Gastrocnemius medialis (tissue), 4 donors: ENCODE data around the gene SCN8A. TPM values are rescaled to one million over a fixed set of nuclear protein-coding genes. Genes with fewer than 3 reads are reported as not detected.
"Not testable (repeated sequence)": the region's sequence is repeated elsewhere in the genome, so short reads cannot be mapped to it uniquely, and the experiment has no call there.

Source experiments
- ATAC-seq, 2 donors: fragments of 150-250 bp; one replicate each; pipeline ENCODE4 v1.9.1; 2016
- DNase-seq, 2 donors: peaks; one replicate each; pipeline ENCODE4 v3.0.0-alpha.2; 2019
- H3K27ac ChIP-seq, 4 donors: fragments of 200-600 bp; sonication (generic); 1 replicate in 1 of 4; 2 replicates in 3 of 4; pipeline ENCODE4 v1.5.1; 2016 to 2018; ENCODE audit warnings: mild to moderate bottlenecking in 2 of 4, moderate library complexity in 1 of 4
- H3K27me3 ChIP-seq, 3 donors: fragments of 200-600 bp; sonication (generic) in 2 of 3; 1 replicate in 1 of 3; 2 replicates in 2 of 3; pipeline versions ENCODE4 v1.5.1 to v1.6.0; 2016 to 2019; ENCODE audit warnings: mild to moderate bottlenecking in 1 of 3, moderate library complexity in 1 of 3
- H3K36me3 ChIP-seq, 2 donors: fragments of 200-600 bp; sonication (generic) in 1 of 2; one replicate each; pipeline ENCODE4 v1.5.1; 2017 to 2018
- H3K4me1 ChIP-seq, 2 donors: fragments of 200-600 bp; sonication (generic) in 1 of 2; one replicate each; pipeline ENCODE4 v1.5.1; 2016 to 2017; ENCODE audit warnings: mild to moderate bottlenecking in 2 of 2
- H3K4me3 ChIP-seq, 4 donors: fragments of 200-600 bp; sonication (generic) in 3 of 4; 1 replicate in 1 of 4; 2 replicates in 3 of 4; pipeline ENCODE4 v1.5.1; 2016 to 2019; ENCODE audit warnings: mild to moderate bottlenecking in 2 of 4
- H3K9me3 ChIP-seq, 3 donors: fragments of 200-600 bp; sonication (generic) in 2 of 3; 1 replicate in 1 of 3; 2 replicates in 2 of 3; pipeline ENCODE4 v1.5.1; 2016 to 2019
- POLR2A ChIP-seq, 2 donors: fragments of 450-650 bp; IDR thresholded peaks; one replicate each; pipeline ENCODE4 v1.6.1; 2017; ENCODE audit warnings: antibody characterized with exemption in 2 of 2, mild to moderate bottlenecking in 2 of 2, moderate library complexity in 2 of 2
- in situ Hi-C, 4 donors: fragments of 200-750 bp; cut with MboI; loops; one replicate each; pipeline versions ENCODE4 v1.15.0 to v1.8.0; 2017; ENCODE audit warnings: low sequenced_read_pairs in 4 of 4
- intact Hi-C: fragments of 100-400 bp; cut with DNase I; formaldehyde crosslinking; loops from one replicate; pipeline ENCODE4 v1.15.1; 2023; ENCODE audit warnings: low total_unique reads
- total RNA-seq, 4 donors: library from RNA; depleted of rRNA; stranded (reverse); fragments of >200 nt; gene quantifications; one replicate each; pipeline versions ENCODE4 v1.1.0 to v1.2.3, GENCODE V29; 2016
- TF ChIP-seq, protein P1 (sequence below), 5 experiments: fragments of 450-650 bp in 3 of 5; fragments of 200-600 bp in 2 of 5; sonication (generic) in 2 of 5; IDR thresholded peaks in 4 of 5; conservative IDR thresholded peaks in 1 of 5; 1 replicate in 4 of 5; 2 replicates in 1 of 5; pipeline ENCODE4 v1.5.1; 2016 to 2019; ENCODE audit warnings: antibody characterized with exemption in 5 of 5, mild to moderate bottlenecking in 3 of 5, moderate library complexity in 3 of 5

The SCN8A gene
- total RNA-seq, 4 donors from 2014 or later, result 0.05 to 0.29 TPM; not detected in 2

DNA sequence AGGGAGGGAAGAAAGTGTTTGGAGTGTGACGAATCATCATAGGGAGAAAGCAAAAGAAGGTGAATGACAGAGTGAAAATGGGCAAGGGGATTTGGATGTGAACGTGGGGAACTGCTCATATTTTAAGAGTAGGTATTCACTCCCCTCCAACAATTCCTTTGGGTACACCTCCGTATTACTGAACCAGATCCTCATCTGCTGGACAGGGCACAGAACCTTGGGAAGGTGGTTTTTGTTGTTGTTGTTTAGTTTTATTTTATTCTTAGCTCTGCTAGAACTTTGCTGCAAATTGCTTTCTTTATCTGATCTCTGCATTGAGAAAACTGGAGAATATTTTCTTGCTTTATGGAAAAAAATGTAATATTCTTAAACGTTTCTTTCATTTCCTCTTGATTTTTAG lies 7.1 kb downstream of the SCN8A start:
- TF ChIP-seq, protein P1, sequence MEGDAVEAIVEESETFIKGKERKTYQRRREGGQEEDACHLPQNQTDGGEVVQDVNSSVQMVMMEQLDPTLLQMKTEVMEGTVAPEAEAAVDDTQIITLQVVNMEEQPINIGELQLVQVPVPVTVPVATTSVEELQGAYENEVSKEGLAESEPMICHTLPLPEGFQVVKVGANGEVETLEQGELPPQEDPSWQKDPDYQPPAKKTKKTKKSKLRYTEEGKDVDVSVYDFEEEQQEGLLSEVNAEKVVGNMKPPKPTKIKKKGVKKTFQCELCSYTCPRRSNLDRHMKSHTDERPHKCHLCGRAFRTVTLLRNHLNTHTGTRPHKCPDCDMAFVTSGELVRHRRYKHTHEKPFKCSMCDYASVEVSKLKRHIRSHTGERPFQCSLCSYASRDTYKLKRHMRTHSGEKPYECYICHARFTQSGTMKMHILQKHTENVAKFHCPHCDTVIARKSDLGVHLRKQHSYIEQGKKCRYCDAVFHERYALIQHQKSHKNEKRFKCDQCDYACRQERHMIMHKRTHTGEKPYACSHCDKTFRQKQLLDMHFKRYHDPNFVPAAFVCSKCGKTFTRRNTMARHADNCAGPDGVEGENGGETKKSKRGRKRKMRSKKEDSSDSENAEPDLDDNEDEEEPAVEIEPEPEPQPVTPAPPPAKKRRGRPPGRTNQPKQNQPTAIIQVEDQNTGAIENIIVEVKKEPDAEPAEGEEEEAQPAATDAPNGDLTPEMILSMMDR (IDR thresholded peaks at IDR 0.05 in 4 of 5, conservative IDR thresholded peaks at IDR 0.05 in 1 of 5), result no peak
- no peak for TF ChIP-seq POLR2A (IDR thresholded peaks at IDR 0.05)
- in situ Hi-C loops (no loop called here), intact Hi-C loops (no loop called here)
- no peaks in the 10 kb centered on the region for H3K4me1 ChIP-seq
- ATAC-seq (no peak), DNase-seq (no peak)
- H3K27ac ChIP-seq, result no peak overlapping the region
- no peaks in the 10 kb centered on the region for H3K36me3 ChIP-seq
- H3K4me3 ChIP-seq, result no peak overlapping the region
- H3K9me3 ChIP-seq, result no peaks in the 10 kb centered on the region
- peaks cover 8 to 30% (median 29%) of the 10 kb centered on the region in 3 donors for H3K27me3 ChIP-seq

GRCh38 chr12:51600721-51601120 lies 9.7 kb downstream of the SCN8A start:
- DNase-seq (no peak), ATAC-seq (no peak)
- Histone ChIP-seq H3K36me3 (no peaks in the 10 kb centered on the region), H3K4me1 (no peaks in the 10 kb centered on the region), H3K4me3 (no peak overlapping the region), H3K27me3 (peaks cover 2 to 7% (median 6%) of the 10 kb centered on the region in 3 donors), H3K9me3 (no peaks in the 10 kb centered on the region), H3K27ac (no peak overlapping the region)
- in situ Hi-C loops, result no loop called here
- TF ChIP-seq POLR2A (IDR thresholded peaks at IDR 0.05), result no peak
- TF ChIP-seq, protein P1 (IDR thresholded peaks at IDR 0.05 in 4 of 5, conservative IDR thresholded peaks at IDR 0.05 in 1 of 5), result no peak
- intact Hi-C loops, result no loop called here

DNA sequence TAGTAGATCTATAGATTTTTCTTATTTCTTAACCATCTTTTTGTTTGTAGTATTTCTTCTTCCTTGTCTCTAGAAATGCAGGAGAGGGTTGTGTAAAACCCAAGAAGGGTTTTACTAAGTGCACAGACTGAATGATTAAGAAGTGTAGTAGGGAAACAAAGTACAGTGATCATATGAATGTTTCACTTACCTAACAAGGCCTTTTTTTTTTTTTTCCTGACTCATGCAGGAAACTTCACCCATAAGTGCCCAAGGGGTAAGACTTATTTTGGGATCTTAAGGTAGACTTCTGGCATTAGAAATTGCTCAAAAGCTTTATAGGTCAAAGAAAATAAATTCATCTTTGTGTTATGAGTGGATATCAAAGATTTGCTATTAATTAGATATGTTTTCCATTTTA lies 10.2 kb downstream of the SCN8A start:
- intact Hi-C loops, result no loop called here
- no peak for DNase-seq
- Histone ChIP-seq H3K4me1 (no peaks in the 10 kb centered on the region), H3K27me3 (peaks cover 2 to 6% (median 3%) of the 10 kb centered on the region in 3 donors), H3K27ac (no peak overlapping the region), H3K9me3 (no peaks in the 10 kb centered on the region), H3K4me3 (no peak overlapping the region), H3K36me3 (no peaks in the 10 kb centered on the region)
- no peak for ATAC-seq
- in situ Hi-C loops, result no loop called here
- TF ChIP-seq POLR2A (IDR thresholded peaks at IDR 0.05), result no peak
- TF ChIP-seq, protein P1 (IDR thresholded peaks at IDR 0.05 in 4 of 5, conservative IDR thresholded peaks at IDR 0.05 in 1 of 5), result no peak

GRCh38 chr12:51605896-51606295 lies 14.9 kb downstream of the SCN8A start:
- H3K4me1 ChIP-seq, intact Hi-C loops, DNase-seq, H3K27ac ChIP-seq, ATAC-seq, H3K27me3 ChIP-seq, H3K9me3 ChIP-seq, in situ Hi-C loops, H3K36me3 ChIP-seq, H3K4me3 ChIP-seq: not testable (repeated sequence)

- ATAC-seq, H3K9me3 ChIP-seq, H3K4me3 ChIP-seq, in situ Hi-C loops, intact Hi-C loops, DNase-seq, H3K27me3 ChIP-seq, H3K36me3 ChIP-seq, H3K27ac ChIP-seq, H3K4me1 ChIP-seq: not testable (repeated sequence)
Measured at GRCh38 chr12:51607197-51607596, 16.2 kb downstream of the SCN8A start.

GRCh38 chr12:51620448-51620847 lies 29.4 kb downstream of the SCN8A start:
- in situ Hi-C loops, result no loop called here
- TF ChIP-seq, protein P1 (IDR thresholded peaks at IDR 0.05 in 4 of 5, conservative IDR thresholded peaks at IDR 0.05 in 1 of 5), result no peak
- TF ChIP-seq POLR2A (IDR thresholded peaks at IDR 0.05), result no peak
- DNase-seq (no peak), ATAC-seq (no peak)
- Histone ChIP-seq H3K4me1 (no peaks in the 10 kb centered on the region), H3K36me3 (no peaks in the 10 kb centered on the region), H3K9me3 (no peaks in the 10 kb centered on the region), H3K4me3 (no peak overlapping the region), H3K27me3 (peaks cover 0 to 3% (median 0%) of the 10 kb centered on the region in 3 donors), H3K27ac (no peak overlapping the region)
- intact Hi-C loops, result no loop called here
